IPS-15b (cell line): Measurements from ENCODE around the gene GYG2.
"Not testable (repeated sequence)": the region's sequence is repeated elsewhere in the genome, so short reads cannot be mapped to it uniquely, and the experiment has no call there.

ENCODE experiments used
- H3K27me3 ChIP-seq: one replicate; pipeline ENCODE4 v1.6.1; 2013; ENCODE audit warnings: low read length; ENCODE audit not compliant: control insufficient read depth, insufficient read depth
- H3K36me3 ChIP-seq: one replicate; pipeline ENCODE4 v1.6.1; 2013; ENCODE audit warnings: low read length; ENCODE audit not compliant: control insufficient read depth, insufficient read depth
- H3K4me1 ChIP-seq: one replicate; pipeline ENCODE4 v1.6.1; 2013; ENCODE audit warnings: mild to moderate bottlenecking, low read length; ENCODE audit not compliant: control insufficient read depth, insufficient read depth
- H3K4me3 ChIP-seq: one replicate; pipeline ENCODE4 v1.5.1; 2013; ENCODE audit warnings: low read depth, low read length
- H3K9ac ChIP-seq: one replicate; pipeline ENCODE4 v1.6.1; 2013; ENCODE audit warnings: low read depth, mild to moderate bottlenecking, low read length
- H3K9me3 ChIP-seq: one replicate; pipeline ENCODE4 v1.6.1; 2013; ENCODE audit warnings: mild to moderate bottlenecking, low read length; ENCODE audit not compliant: control insufficient read depth, insufficient read depth

Gene GYG2

DNA sequence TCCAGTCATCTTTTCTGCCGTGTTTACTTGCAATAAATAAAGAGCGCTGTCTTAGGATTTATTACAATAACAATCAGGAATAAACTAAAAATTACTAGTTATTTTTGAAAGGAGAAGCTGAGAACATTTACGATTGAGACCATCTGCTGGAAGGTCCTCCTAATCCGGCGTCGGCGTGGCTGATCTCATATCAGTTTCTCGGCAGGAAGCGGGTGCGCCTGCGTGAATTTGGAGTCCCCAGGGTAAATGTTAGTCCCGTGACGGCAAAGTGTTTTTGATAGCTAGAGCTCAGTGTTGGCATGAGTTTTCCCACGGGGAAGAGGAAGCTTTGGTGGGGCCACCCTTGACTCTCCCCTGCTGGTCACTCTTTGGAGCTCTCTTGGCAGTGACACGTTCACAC is 31.9 kb upstream of the GYG2 start:
- not testable (repeated sequence) for H3K27me3 ChIP-seq, H3K9ac ChIP-seq, H3K9me3 ChIP-seq, H3K36me3 ChIP-seq, H3K4me3 ChIP-seq
- H3K4me1 ChIP-seq = peaks cover 20% of the 10 kb centered on the region

DNA sequence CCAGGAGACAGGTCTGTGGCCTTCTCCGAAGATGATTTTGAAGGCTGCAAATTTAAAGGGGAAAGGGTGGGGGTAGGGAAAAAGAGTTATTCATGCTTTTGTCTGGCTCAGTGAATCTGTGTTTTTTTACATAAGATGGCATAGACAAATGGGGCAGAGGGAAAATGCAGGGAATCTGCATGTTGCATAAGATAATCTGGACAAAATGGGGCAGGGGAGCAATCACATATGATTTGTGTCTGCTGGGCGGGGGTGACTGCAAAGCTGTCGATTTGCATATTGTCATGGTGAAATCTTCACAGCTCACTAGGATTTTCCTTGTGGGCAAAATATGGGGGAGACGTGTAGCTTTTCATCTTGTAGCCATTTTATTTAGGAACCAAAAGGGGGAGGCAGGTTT is 29.4 kb upstream of the GYG2 start:
- H3K4me1 ChIP-seq = peaks cover 22% of the 10 kb centered on the region
- no peaks in the 10 kb centered on the region for H3K36me3 ChIP-seq
- H3K9ac ChIP-seq = no peak overlapping the region
- H3K9me3 ChIP-seq = no peaks in the 10 kb centered on the region
- no peak overlapping the region for H3K4me3 ChIP-seq
- H3K27me3 ChIP-seq = no peaks in the 10 kb centered on the region

DNA sequence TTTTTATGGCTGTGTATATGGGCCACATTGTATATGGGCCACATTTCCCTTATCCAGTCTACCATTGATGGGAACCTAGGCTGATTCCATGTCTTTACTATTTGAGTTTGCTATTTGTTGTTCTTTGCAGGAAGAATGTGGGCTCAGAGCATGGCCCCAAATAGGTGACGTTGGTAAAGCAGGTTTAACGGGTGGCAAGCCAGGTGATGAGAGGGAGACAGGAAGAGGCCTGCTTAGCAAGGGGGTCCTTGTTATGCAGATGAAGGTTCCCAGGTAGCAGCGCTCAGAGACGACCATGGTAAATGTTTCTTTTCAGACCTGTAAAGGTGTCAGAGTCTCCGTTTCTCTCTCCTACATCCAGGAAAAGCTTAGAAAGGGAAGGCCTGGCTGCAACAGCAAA is 28.8 kb upstream of the GYG2 start:
- not testable (repeated sequence) for H3K36me3 ChIP-seq, H3K9me3 ChIP-seq, H3K27me3 ChIP-seq
- peaks cover 25% of the 10 kb centered on the region for H3K4me1 ChIP-seq
- peak overlapping the region; percentile 32 for H3K9ac ChIP-seq
- H3K4me3 ChIP-seq = peak overlapping the region; percentile 79

DNA sequence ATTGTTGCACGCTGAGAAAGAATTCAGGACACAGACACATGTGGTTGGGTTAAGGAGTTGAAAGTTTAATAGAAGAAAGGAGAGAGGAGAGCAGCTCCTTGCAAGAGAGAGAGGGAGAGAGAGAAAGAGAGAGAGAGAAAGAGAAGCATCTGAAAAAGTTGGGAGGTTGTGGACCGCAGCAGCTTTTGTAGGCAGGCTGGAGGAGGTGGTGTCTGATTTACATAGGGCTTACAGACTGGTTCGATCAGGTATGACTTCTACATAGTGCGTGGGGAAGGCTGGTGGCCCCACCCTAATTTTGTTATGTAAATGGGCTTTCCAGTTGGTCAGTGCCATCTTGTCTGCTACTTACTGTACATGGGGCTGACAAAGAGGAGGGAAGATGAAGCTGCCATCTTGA is 27.5 kb upstream of the GYG2 start:
- Histone ChIP-seq H3K27me3 (no peaks in the 10 kb centered on the region), H3K4me1 (peaks cover 28% of the 10 kb centered on the region), H3K9me3 (no peaks in the 10 kb centered on the region), H3K4me3 (peak overlapping the region; percentile 79), H3K36me3 (no peaks in the 10 kb centered on the region), H3K9ac (peak overlapping the region; percentile 32)

DNA sequence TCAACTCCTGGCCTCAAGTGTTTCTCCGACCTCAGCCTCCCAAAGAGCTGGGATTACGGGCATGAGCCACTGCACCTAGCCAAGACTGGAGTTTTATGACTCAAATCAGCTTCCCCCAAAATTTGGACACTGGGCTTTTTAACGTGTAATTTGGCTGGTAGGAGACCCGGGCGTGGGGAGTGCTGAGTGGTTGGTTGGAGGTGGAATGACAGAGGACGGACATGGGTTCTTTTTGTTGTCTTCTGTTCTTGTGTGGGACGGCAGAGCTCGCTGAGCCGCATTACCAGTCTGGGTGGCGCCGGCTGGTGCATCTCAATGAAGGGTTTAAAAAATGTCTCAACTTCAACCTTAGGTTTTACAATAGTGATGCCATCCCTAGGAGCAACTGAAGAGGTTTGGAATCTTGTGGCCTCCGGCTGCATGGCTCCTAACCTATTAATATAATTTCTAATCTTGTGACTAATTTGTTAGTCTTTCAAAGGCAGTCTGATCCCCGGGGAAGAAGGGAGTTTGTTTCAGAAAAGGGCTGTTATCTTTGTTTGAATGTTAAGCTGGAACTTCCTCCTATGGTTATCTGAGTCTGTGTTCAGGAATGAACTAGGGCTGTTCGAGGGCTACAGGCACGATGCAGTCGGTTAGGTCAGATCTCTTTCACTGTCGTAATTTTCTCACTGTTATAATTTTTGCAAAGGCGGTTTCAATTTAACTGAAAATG is 26.2 kb upstream of the GYG2 start:
- not testable (repeated sequence) for H3K27me3 ChIP-seq, H3K9me3 ChIP-seq, H3K36me3 ChIP-seq, H3K4me3 ChIP-seq, H3K9ac ChIP-seq
- peaks cover 31% of the 10 kb centered on the region for H3K4me1 ChIP-seq

DNA sequence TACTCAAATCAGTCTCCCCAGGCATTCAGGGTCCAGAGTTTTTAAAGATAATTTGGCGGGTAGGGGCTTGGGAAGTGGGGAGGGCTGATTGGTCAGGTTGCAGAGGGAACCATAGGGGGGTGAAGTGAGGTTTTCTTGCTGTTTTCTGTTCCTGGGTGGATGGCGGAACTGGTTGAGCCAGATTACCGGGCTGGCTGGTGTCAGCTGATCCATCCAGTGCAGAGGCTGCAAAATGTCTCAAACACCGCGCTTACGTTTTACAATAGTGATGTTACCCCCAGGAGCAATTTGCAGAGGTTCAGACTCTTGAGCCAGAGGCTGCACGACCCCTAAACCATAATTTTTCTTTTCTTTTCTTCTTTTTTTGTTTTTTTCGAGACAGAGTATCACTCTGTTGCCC is 25.2 kb upstream of the GYG2 start:
- not testable (repeated sequence) for H3K27me3 ChIP-seq, H3K9me3 ChIP-seq, H3K4me3 ChIP-seq, H3K36me3 ChIP-seq, H3K9ac ChIP-seq
- H3K4me1 ChIP-seq = peaks cover 31% of the 10 kb centered on the region

DNA sequence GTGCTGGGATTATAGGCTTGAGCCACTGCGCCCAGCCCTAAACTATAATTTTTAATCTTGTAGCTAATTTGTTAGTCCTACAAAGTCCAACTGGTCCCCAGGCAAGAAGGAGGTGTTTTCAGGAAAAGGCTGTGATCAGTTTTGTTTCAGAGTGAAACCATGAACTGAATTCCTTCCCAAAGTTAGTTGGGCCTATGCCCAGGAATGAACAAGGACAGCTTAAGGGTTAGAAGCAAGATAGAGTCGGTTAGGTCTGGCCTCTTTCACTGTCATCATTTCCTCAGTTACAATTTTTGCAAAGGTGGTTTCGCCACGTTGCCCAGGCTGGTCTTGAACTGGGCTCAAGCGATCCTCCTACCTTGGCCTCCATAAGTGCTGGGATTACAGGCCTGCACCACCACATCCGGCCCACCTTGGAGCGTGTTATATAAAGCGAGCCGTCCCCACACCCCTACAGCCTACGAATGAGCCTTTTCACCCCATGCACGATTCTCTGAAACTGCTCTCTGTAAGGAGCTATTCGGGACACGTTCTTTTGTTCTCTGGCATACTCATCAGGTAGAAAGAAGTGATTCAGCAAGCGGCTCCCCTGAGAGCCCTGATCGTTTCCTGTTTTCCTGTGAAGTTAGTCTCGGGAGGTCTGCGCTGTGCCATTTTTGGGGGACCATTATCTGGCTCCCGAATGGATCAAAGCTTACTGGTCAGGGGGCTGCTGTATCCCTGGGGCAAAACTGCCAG is 24.5 kb upstream of the GYG2 start:
- Histone ChIP-seq H3K9ac (peak overlapping the region; percentile 47), H3K4me1 (peaks cover 27% of the 10 kb centered on the region)
- not testable (repeated sequence) for H3K27me3 ChIP-seq, H3K4me3 ChIP-seq, H3K9me3 ChIP-seq, H3K36me3 ChIP-seq

DNA sequence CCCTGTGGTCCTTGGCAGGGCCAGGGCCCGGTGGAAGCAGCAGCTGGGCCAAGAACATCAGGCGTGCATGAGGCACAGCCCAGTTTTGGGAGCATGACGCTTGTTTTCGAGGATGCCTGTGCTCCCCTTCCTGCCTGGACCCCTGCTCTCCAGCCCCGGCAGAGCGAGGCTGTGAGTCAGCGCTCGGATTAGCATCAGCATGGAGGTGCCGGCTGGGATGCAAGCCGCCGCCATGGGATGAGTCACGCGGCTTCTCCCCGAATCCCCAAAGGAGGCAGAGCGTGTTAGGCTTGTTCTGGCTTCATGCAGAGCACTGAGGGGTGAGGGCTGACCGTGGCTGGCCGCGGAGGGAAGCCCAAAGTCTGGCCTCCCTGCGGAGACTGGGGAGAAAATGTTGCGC is 23.9 kb upstream of the GYG2 start:
- H3K27me3 ChIP-seq, H3K36me3 ChIP-seq, H3K9me3 ChIP-seq, H3K4me3 ChIP-seq: not testable (repeated sequence)
- Histone ChIP-seq H3K4me1 (peaks cover 21% of the 10 kb centered on the region), H3K9ac (peak overlapping the region; percentile 47)

DNA sequence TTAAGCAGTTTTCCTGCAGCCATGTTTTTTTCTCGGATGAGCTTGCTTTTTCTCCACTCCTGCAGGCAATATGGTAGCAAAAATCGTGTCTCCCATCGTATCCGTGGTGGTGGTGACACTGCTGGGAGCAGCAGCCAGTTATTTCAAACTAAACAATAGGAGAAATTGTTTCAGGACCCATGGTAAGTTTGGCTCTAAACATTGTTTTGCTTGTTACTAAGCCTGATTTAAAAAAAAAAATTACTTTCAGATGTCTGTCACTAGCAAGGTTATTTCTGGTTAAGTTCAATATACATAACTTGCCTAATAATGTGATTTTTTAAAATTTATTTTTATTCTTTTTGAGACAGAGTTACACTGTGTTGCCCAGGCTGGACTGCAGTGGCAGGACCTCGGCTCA is 17.5 kb upstream of the GYG2 start:
- Histone ChIP-seq H3K27me3 (no peaks in the 10 kb centered on the region), H3K36me3 (no peaks in the 10 kb centered on the region), H3K9ac (no peak overlapping the region), H3K4me3 (no peak overlapping the region), H3K9me3 (no peaks in the 10 kb centered on the region), H3K4me1 (peaks cover 5% of the 10 kb centered on the region)

DNA sequence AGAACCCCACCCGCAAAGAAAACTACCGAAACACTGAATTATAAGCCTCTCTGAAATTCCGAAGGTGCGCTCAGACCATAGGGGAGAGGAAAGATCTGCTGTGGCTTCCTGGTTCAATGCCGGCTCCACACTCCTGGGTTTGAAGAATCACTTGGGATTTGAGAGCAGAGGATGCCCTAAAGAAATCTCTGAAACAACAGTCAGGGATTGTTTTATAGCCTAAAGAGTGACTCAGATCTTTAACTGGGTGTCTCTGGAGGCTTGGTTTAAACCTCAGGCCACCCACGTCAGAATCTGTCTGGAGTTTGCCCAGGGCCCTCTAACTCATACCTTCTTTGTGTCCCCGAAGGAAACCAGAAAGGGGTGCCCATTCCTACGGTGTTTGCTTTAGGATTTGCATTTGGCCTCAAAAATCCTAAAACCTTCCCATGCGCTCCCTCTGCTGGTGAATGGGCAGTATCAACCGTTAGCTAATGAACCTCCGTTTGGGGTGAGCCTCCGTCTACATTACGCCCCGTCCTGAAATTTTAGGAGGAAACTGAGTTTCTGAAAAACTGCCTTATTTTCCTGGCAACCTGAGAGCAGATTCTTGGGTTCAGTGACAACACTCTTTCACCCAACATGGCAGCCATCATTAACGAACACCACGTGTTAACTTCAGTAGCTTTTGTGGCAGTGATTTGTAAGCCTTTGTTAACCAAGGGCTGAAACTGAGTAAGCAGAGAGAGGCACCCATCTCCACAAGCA is 16.4 kb upstream of the GYG2 start:
- not testable (repeated sequence) for H3K4me3 ChIP-seq, H3K9me3 ChIP-seq, H3K27me3 ChIP-seq, H3K36me3 ChIP-seq, H3K4me1 ChIP-seq
- peak overlapping the region; percentile 74 for H3K9ac ChIP-seq

DNA sequence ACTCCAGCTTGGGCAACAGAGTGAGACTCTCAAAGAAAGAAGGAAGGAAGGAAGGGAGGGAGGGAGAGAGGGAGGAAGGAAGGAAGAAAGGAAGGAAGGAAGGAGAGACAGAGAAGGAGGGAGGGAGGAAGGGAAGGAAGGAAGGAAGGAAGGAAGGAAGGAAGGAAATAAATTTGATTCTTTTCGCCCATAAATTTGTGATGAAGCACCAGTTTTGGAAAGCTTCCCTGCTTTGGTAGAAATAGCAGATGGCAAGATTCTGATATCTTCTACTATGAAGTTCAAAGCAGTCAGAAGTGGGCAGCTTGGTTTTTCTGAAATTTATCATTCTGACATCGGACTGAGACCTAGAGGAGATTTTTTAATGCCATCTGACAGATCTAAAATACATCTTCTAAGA is 11.7 kb upstream of the GYG2 start:
- H3K9me3 ChIP-seq = no peaks in the 10 kb centered on the region
- no peaks in the 10 kb centered on the region for H3K36me3 ChIP-seq
- H3K4me3 ChIP-seq = no peak overlapping the region
- no peak overlapping the region for H3K9ac ChIP-seq
- no peaks in the 10 kb centered on the region for H3K27me3 ChIP-seq
- H3K4me1 ChIP-seq = peaks cover 2% of the 10 kb centered on the region
